Stimulated activated CD4-positive, alpha-beta T cell treated with anti-CD3 and anti-CD28 coated beads, Interleukin-4, amount 100 ng/mL, for 24 hours (primary cell): ENCODE results near the gene NDUFA3.

Experiments
- DNase-seq: peaks from one replicate; pipeline ENCODE4 v3.0.0-alpha.2; 2020

The NDUFA3 gene

DNA sequence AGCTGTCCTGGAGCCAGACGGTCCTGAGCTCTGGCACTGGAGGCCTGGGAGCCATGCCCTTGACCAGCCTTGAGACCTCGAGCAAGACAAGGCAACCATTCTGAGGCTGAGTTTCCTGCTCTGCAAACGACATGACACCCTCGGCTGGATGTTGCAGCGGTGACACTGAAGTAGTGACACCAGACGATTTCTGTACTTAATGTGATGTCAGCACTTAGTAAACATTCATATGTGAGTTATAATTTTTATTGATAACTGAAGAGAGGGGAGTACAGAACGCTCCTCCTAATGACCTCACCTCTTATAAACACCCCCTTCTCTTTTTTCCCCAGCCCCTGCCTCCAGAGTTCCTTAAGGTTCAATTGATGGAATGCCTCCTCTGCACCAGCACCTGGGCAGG lies 5.8 kb downstream of the NDUFA3 start:
- DNase-seq = no peak

DNA sequence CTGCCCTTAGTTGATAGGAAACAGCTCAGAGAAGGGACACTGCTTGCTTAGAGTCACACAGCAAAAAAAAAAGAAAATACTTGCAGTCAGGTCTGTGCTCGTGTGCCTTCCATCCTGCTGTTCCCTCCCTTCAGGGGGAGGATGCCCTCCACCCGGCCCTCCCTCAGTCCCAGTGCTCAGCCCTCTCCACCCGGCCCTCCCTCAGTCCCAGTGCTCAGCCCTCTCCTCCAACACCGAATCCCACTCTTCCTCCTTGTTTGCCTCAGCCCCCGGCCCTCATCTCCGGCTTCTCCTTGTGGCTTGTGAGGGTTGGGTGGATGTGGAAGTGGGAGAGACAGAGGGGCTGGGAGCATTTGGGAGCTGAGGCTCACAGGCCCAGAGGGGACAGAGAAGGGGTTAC lies 7.0 kb downstream of the NDUFA3 start:
- DNase-seq = no peak

DNA sequence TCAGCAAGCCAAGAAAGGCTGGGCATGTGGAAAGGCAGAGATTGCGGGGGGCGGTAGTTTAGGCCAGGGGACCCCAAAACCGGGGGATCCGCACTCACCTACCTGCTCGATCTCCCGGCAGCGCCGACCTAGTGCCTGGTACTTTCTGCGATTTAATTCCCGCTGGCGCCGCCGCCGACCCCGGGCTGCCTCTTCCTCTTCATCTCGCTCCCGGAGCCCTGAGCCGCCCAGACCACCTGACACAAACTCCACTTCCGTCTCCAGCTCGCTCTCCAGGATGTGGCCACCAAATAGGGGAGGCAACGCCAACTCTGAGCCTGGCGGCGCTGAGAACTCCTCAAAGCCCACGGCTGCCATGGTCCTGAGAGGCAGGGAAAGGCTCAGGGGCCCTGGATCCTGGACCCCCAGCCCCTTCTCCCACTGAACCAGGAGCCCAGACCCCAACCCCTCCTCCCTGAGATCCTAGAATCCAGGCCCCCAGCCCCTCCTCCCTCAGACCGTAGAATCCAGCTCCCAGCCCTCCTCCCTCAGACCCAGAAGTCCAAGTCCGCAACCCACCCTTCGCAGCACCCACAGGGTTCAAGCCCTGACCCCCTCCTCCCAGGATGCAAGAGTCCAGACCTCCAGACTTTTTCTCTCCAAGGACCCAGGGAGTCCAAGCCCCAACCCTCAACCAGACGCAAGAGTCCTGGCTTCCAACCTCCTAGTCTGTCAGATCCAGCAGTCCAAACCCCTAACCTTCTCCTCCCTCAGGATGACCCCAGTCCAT lies 11.9 kb downstream of the NDUFA3 start:
- peak; percentile 35 for DNase-seq

DNA sequence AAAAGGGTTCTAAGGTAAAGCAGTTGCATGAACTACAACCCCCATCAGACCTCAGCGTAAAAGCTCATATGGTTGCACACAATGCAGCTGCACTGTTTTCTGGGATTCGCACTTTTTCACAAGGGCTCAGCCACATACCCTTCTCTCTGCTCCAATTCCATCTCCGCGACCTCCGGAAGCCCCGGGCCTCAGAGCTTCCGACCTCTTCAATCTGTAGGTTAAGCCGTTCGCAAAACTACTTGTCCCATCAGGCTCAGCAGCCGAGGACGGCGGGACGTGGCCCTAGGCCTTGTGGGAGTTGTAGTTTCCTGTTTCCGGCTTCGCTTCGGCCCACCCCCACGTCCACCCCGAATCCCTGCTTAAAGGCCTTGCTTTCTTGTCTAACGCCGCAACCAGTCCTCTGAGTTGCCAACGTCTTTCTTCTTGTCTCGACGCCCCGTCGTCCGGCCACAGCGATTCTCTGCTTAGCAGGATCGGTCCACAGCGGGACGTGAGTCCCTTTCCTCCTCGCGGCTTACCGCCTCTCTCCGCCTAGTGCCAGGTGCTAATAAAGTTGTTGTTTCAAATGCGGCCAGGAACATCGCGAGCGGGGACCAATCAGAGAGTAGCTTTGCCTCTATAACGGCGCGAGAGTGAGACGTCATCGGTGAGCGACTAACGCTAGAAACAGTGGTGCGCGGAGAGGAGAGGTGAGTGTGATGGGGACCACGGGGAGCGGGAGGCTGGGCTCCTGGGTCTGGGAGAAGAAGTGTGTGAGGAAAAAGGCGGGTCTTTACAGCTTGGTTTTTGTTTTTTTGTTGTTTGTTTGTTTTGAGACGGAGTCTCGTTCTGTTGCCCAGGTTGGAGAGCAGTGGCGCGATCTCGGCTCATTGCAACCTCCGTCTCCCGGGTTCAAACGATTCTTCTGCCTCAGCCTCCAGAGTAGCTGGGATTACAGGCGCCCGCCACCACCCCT lies 12.7 kb downstream of the NDUFA3 start, which contains the start of the genes PRPF31 and TFPT:
TSS of gene PRPF31 (plus strand) at position 646 of the 955 bp plus-strand sequence. CDS start 2,525 bp downstream, outside the sequence.
TSS of gene TFPT (minus strand) at position 549 of the 955 bp plus-strand sequence. CDS start at position 161, 388 bp downstream.
- DNase-seq = peak; percentile 97

DNA sequence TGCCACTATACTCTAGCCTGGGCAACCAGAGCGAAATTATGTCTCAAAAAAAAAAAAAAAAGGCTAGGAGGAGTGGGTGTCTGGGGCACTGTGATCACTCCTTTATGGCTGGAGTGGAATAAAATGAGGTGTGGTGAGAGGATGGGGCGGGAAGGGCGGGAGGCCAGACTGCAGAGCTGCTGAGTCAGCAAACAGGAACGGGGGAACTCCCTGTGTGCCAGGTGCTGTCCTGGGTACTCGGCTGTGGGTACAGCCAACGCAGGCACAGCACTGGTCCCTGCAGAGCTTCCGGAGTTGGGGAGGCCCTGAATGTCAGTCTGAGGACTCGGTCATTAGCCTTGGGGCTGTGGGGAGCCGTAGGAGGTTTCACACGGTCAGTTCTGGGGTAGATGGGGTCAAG lies 18.6 kb downstream of the NDUFA3 start:
- no peak for DNase-seq

DNA sequence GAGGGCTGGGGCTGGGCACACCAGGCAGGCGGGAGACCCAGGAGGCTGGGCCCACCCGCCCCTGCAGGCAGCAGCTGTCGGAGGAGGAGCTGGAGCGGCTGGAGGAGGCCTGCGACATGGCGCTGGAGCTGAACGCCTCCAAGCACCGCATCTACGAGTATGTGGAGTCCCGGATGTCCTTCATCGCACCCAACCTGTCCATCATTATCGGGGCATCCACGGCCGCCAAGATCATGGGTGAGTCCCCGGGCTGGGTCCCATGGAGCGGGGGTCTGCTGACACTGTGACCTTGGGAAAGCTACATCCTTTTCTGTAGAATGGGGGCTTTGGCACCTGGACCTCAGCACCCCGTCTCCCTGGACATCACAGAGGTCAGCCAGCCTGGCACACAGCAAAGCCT lies 21.0 kb downstream of the NDUFA3 start:
- no peak for DNase-seq

DNA sequence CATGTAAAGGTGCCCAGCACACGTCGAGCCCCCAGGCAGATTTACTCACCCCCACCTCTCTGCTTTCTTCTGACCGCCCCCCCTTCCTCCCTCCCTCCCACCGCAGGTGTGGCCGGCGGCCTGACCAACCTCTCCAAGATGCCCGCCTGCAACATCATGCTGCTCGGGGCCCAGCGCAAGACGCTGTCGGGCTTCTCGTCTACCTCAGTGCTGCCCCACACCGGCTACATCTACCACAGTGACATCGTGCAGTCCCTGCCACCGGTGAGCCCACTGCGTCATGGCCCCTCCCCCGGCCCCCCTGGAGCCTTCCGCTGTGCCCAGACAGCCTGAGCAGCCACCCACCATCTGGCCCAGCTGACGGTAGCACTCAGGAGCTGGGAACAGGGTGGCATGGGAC lies 21.7 kb downstream of the NDUFA3 start:
- no peak for DNase-seq

DNA sequence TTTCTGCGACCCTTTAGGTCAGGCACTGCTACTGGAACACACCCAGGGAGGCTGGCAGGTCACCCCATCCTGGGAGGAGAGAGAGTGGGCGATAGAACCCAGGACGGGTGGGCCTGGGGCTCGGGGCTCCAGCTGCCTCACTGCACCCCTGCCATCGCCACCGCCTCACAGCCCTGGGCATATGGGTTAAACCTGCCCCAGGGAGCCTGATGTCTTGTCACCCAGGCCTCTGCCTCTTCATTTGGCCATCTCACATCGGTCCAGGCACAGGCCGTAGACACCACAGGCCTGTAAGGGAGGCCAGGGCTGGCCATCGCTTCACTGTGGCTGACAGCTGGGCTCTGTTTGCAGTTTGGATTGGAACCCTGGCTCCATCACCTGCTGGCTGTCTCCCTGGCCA lies 23.1 kb downstream of the NDUFA3 start:
- DNase-seq = no peak

DNA sequence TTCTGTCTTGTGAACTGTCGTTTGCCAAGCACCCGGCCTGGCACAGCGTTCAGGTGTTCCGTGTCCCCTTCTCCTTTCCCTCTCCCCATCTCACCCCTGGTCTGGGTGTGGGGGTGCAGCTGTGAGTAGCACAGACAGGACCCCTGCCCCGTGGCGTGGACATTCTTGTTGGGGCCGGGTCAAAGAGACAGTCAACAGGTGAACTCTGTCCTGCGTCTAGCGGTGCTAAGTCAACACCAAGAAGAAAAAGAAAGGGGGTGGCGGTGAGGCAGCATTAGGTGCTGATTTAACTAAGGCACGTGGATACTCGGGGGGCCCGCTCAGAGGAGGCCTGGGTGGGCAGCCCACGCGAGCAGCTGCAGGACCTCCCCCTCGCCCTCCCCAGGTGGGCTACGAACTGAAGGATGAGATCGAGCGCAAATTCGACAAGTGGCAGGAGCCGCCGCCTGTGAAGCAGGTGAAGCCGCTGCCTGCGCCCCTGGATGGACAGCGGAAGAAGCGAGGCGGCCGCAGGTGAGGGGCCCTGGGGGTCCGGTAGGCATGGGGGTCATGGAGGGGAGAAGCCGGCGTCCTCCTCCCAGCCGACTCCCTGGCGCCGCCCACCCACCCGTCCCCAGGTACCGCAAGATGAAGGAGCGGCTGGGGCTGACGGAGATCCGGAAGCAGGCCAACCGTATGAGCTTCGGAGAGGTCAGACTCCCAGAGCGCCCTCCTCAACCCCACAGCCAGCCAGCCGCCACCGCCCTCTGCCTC lies 25.2 kb downstream of the NDUFA3 start:
- DNase-seq = no peak

DNA sequence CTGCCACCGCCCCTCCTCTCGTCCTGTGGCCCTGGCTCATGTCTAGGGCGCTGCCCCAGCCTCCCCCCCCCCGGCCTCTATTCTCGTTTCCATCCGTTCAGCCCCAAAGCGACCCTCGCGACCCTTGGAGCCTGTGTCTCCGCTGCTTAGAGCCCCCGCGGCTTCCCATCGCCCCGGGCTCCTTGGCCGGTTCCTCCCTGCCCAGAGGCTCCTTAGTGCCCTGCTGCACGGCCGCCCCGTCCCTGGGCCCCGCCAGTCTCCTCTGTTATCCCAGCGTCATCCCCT lies 25.7 kb downstream of the NDUFA3 start:
- DNase-seq = no peak

DNA sequence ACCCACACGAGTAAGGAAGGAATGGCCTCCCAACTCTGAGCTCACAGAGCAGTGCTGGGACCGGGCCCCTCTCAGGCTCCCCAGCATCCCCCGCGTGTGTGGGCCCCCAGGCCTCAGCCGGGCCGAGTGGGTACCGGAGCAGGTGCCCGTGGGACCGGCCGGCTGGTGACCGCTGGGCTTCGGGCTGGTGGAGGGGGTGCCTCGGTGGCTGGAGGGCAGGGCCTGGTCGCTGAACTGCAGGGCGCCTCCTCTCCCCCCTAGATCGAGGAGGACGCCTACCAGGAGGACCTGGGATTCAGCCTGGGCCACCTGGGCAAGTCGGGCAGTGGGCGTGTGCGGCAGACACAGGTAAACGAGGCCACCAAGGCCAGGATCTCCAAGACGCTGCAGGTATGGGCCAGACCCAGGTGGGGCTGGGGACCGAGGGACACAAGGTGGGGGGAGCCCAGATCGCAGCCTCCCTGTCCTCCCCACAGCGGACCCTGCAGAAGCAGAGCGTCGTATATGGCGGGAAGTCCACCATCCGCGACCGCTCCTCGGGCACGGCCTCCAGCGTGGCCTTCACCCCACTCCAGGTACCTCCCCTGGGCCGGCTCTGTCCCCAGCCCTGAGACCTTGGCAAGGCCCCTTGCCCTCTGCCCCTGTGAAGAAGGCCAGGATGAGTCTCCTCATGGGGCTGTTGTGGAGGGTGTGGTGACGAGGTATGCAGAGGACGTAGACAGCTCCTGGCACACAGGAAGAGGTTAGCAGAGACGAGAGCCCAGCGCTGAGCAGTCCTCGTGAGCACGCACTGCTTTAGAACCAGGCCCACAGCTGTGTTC lies 26.4 kb downstream of the NDUFA3 start:
- DNase-seq = no peak

DNA sequence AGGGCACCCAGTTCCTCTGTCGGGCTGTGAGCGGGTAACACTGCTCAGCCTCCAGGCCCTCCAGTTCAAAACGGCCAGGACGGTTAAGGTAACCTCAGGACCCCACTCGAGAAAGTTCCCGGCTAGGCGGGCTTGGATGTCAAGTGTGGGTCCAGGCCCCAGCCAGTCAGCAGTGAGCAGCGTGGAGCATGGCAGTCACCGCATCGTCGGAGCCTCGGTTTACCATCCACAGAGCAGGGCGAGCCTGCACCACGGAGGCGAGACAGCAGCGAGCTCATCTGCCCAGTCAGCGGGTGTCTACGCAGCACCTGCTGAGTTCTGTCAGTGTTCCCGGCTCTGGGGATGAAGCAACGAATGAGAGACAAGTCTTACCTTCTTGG lies 27.0 kb downstream of the NDUFA3 start:
- DNase-seq = no peak

DNA sequence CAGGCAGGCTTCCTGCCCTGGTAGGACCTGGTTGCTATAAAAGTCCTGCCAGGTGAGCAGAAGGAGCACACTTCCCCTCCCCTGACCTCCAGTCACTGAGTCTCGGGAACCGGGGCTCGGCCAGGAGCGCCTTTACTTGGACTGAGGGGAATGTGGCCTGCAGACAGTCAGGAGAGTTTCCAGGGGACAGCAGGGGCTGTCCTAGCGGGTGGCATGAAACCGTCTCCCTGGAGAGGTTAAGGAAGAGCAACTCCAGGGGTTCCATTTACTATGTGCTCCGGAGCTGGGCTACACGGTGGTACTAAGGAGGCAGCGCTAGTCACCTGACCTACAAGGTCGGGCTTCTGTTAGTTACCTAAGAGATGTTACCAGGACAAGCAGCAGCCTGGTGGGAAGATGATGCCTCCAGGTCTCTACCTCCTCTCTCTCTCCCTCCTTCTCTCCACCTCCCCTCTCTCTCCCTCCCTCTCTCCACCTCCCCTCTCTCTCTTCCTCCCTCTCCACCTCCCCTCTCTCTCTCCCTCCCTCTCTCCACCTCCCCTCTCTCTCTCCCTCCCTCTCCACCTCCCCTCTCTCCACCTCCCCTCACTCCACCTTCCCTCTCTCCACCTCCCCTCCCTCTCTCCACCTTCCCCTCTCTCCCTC lies 30.8 kb downstream of the NDUFA3 start:
- no peak for DNase-seq

DNA sequence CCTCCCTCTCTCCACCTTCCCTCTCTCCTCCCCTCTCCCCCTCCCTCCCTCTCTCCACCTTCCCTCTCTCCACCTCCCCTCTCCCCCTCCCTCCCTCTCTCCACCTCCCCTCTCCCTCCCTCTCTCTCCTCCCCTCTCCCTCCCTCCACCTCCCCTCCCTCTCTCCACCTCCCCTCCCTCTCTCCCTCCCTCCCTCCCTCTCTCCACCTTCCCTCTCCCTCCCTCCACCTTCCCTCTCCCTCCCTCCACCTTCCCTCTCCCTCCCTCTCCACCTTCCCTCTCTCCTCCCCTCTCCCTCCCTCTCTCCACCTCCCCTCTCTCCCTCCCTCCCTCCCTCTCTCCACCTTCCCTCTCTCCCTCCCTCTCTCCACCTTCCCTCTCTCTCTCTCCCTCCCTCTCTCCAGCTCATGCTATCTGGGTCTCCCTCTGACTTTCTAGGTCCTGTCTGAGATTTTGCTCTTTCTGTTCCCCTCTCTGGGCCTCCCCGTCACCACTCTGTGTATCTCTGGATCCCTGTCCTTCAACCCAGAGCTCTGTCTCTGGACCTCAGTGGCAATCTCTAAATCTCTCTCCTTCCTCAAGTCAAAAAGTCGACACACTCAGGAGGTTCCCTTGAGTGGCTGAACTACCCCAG lies 31.4 kb downstream of the NDUFA3 start:
- DNase-seq = no peak

DNA sequence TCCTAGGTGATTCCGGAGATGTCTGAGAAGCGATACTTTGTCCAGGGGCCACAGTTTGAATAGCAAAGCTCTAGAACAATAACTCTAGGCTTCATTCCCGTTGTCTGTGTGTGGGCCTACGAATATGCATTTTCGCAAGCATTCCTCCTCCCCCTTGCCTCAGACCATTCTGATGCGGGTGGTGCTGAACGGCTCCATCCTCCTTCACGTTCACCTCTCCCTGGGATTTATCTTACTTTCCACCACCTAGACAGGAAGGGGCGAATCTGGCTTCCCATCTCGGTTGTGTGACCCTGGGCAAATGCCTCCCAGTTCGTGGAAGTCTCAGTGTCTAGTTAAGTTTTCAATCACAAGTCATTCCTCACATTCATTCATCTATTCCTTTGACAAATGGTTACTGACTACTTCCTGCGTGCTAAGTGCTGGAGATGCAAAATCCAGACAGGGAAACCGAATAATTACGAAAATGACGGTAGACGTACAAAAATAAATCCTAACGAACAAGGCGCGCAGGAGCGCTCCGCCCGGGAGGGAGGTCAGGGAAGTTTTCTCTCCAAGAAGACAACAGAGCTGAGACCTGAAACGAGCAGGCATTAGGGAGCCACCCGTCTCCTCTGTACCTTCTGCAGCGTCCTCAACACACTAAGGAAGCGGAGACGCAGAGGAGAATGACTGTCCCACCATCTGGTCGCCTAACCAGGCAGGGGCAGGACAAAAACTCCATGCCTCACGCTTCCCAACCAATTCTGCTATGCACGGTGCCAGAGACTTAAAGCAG lies 33.6 kb downstream of the NDUFA3 start:
- DNase-seq = no peak

DNA sequence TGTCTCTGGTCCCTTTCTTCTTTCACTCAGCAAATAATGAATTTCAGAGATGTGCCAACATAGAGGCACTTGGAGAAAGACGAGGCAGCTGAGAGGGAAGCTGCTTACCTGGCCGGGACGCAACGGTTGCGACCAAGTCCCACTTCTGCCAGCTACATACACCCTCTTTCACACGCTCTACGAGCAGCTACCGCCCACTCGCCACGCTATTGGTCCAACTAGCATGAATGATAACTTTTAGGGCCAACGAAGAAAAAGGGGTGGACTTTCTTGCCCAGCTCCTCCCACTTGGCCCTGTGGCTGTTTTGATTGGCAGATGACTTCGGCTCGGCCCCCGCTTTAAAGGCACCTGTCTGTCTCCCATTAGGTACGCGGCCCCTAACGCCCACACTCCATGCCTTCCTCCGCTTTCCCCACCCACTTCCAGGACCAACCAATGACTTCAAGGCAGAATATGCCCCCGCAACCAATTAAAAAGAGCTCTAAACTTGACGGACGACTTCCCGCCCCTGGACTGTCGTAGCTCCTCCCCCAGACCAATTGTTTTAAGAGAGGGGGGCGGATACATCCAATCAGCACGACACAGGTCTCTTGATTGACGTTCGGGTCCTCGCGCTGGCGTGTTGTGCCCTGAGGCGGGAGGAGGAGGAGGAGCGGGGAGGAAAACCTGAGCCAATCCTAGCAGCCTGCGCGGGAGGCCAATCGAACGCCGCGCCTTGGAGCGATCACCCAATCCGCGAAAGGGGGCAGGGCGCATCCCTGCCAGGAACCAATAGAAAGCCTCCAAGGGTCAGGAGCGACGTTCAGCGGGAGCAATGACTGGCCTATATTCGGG lies 34.4 kb downstream of the NDUFA3 start:
- peak; percentile 99 for DNase-seq

DNA sequence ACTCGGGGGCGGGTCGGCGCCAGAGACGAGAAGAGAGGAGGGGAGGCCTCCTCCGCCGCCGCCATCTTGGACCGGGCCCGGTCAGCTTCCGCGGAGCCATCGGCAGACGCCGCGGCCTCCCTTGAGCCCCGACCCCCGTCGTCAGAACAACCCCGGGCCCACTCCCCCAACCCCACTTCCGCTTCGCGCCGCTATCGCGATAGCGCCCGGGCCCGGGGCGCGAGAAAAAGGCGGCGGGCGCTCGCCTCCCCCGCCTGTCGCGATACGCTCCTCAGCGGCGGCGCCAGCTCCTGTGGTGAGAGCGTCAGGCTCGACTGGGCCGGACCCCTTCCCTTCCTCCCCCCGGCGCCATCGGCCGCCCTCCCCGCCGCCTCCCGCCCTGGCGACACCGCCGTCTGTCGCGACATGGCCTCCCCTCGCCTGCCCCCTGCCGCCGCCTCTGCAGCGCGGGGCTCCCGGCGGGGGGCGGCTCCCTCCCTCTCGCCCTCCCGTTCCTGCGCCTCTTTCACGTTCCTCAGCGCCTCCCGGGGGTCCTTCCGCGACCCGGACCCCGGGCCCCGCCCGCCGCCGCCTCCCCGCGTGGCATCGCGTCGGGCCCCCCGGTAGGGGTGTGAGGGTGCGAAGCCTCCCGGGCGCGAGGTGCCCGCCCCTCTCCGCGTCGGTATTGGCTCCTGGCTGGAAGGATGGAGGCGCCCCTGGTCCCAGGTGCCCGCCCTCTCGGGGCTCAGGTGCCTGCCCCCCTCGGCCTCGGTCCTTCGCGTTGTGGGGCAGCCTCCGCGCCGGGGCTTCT lies 35.2 kb downstream of the NDUFA3 start, which contains the start of gene CNOT3:
TSS of gene CNOT3 (plus strand) at position 64 of the 790 bp plus-strand sequence. CDS start 5,217 bp downstream, outside the sequence.
- DNase-seq = peak; percentile 35

DNA sequence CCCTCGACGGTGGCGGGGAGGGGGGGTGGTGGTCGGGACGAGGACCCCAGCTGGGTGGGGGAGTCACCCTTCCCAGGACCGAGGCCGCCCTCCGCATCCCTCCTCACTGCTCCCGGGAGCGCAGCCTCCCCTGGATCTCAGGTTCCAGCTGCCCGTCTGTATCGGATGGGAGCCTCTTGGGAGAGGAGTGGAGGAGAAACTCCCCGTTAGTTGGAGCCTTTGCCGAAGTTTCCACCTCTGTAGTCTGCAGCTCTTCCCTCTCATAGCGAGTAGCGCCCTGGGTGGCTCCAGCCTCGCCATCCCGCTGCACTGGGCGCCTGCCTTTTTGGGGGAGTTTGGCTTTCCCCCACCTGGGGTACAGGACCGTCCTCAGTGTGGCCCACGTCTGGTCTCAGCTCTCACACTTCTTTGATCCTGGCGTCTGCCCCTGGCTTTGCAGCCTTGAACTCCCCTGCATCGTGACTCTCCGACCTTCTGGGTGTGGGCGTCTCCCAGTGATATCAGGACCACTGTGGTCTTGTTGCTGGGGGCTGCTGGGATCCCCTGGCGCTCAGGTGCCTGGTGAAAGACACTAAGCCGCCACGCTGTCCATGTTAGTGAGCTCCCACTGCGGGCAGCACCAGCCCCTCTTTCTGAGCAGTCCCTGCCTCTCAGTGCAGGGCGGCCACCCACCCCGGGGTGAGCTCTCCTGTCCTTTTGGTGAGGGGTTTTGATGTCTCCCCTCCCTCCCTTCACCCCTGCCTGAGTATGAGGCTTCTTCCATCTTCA lies 36.0 kb downstream of the NDUFA3 start:
- DNase-seq = peak; percentile 47
